PFSK-1 (cell line): ENCODE measurements around the gene TRIM23.

ENCODE experiments used
- POLR2AphosphoS5 ChIP-seq: IDR thresholded peaks from 2 replicates; pipeline ENCODE4 v1.6.1; 2012; ENCODE audit warnings: low read depth, mild to moderate bottlenecking, control low read depth, low read length, moderate library complexity
- REST ChIP-seq, 2 experiments: IDR thresholded peaks; 2 replicates each; pipeline versions ENCODE4 v1.6.1 to v1.8.0; 2011 to 2012; ENCODE audit warnings: low read depth in 2 of 2, low read length in 2 of 2, control low read depth in 1 of 2, inconsistent platforms in 1 of 2, mild to moderate bottlenecking in 1 of 2, moderate library complexity in 1 of 2; ENCODE audit not compliant: insufficient read depth in 1 of 2
- SIN3A ChIP-seq: IDR thresholded peaks from 2 replicates; pipeline ENCODE4 v1.6.1; 2012; ENCODE audit warnings: mild to moderate bottlenecking, low read length, moderate library complexity, borderline replicate concordance; ENCODE audit not compliant: insufficient read depth
- TAF1 ChIP-seq: IDR thresholded peaks from 2 replicates; pipeline ENCODE4 v1.6.1; 2012; ENCODE audit warnings: low read length, control low read depth, borderline replicate concordance; ENCODE audit not compliant: insufficient read depth

GRCh38 chr5:65624025-65624570, at the start of gene TRIM23:
- TF ChIP-seq POLR2AphosphoS5 (peak; percentile 97), REST (IDR thresholded peaks at IDR 0.05; ENCODE audit: insufficient read depth in 1 of 2, low read depth in 2 of 2, low read length in 2 of 2) (peak in 1 of 2 experiments; percentile 24; a peak in 1 of 4 replicates), SIN3A (no peak; the same call in 1 of the 2 replicates), TAF1 (peak; percentile 89; the same call in 1 of the 2 replicates)
